ENCODE measurements around the gene CDH23.

DNA sequence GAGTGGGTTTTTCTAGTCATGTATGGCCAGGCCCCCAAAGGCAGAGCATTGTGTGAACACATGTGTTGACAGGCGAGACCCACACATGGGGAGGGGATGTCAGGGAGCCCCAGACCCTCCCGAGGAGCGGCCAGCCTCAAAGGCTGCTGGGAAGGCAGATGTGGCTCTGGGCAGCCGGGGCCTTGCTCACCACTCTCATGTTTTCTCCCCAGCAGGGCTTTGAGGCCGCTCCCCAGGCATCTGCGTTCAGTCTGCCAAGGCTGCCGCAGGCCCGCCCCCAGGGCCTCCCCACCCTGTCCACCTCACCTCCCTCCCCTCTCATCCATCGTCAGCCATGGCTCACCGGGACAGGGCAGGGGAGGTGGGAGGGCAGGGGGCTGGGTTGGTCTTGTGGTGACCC lies 393.2 kb downstream of the CDH23 start:
- TF ChIP-seq, protein P1, sequence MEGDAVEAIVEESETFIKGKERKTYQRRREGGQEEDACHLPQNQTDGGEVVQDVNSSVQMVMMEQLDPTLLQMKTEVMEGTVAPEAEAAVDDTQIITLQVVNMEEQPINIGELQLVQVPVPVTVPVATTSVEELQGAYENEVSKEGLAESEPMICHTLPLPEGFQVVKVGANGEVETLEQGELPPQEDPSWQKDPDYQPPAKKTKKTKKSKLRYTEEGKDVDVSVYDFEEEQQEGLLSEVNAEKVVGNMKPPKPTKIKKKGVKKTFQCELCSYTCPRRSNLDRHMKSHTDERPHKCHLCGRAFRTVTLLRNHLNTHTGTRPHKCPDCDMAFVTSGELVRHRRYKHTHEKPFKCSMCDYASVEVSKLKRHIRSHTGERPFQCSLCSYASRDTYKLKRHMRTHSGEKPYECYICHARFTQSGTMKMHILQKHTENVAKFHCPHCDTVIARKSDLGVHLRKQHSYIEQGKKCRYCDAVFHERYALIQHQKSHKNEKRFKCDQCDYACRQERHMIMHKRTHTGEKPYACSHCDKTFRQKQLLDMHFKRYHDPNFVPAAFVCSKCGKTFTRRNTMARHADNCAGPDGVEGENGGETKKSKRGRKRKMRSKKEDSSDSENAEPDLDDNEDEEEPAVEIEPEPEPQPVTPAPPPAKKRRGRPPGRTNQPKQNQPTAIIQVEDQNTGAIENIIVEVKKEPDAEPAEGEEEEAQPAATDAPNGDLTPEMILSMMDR (IDR thresholded peaks at IDR 0.05) = no peak
- TF ChIP-seq POLR2AphosphoS5 (IDR thresholded peaks at IDR 0.05) (no peak), POLR2A (IDR thresholded peaks at IDR 0.05; ENCODE audit: low read depth) (no peak), EP300 (IDR thresholded peaks at IDR 0.05) (no peak)
